COLO668 (cell line): Measurements from ENCODE around the gene BRICD5.

Experiments
- DNase-seq: peaks from one replicate; lab custom pipeline; 2025; ENCODE audit not compliant: unreplicated experiment; lab: John Stamatoyannopoulos, UW

Gene BRICD5

GRCh38 chr16:2183671-2184070, 27.0 kb downstream of the BRICD5 start:
- DNase-seq, result no peak

- DNase-seq, result no peak
Observed at GRCh38 chr16:2181952-2182351, 28.7 kb downstream of the BRICD5 start.

- no peak for DNase-seq
Observed at GRCh38 chr16:2180962-2181923, 29.4 kb downstream of the BRICD5 start.

- no peak for DNase-seq
Observed at GRCh38 chr16:2180461-2180860, 30.2 kb downstream of the BRICD5 start.

GRCh38 chr16:2179576-2179975, 31.1 kb downstream of the BRICD5 start:
- no peak for DNase-seq

GRCh38 chr16:2179107-2179501, 31.6 kb downstream of the BRICD5 start:
- no peak for DNase-seq

- no peak for DNase-seq
Observed at GRCh38 chr16:2178321-2179106, 32.1 kb downstream of the BRICD5 start.

- DNase-seq, result no peak
Observed at GRCh38 chr16:2177561-2177960, 33.1 kb downstream of the BRICD5 start.

- DNase-seq, result no peak
Observed at GRCh38 chr16:2177101-2177500, 33.6 kb downstream of the BRICD5 start.

GRCh38 chr16:2176047-2176446, 34.6 kb downstream of the BRICD5 start:
- DNase-seq, result no peak

GRCh38 chr16:2175454-2175853, 35.2 kb downstream of the BRICD5 start:
- no peak for DNase-seq

- DNase-seq, result no peak
Observed at GRCh38 chr16:2174396-2175131, 36.1 kb downstream of the BRICD5 start.

- DNase-seq, result no peak
Observed at GRCh38 chr16:2173916-2174315, 36.7 kb downstream of the BRICD5 start.

GRCh38 chr16:2173366-2173765, 37.3 kb downstream of the BRICD5 start:
- DNase-seq, result no peak

- no peak for DNase-seq
Observed at GRCh38 chr16:2172688-2173335, 37.9 kb downstream of the BRICD5 start.

- DNase-seq, result no peak
Observed at GRCh38 chr16:2171601-2172178, 39.0 kb downstream of the BRICD5 start.

GRCh38 chr16:2170587-2171435, 39.9 kb downstream of the BRICD5 start:
- no peak for DNase-seq

GRCh38 chr16:2170080-2170479, 40.6 kb downstream of the BRICD5 start:
- DNase-seq, result no peak

- no peak for DNase-seq
Observed at GRCh38 chr16:2167068-2167638, 43.5 kb downstream of the BRICD5 start.
